HG03045 (cell line): ENCODE results near the gene LHFPL6.

Experiments used
- ATAC-seq: cut with Tn5 transposase; IDR thresholded peaks from one replicate; pipeline ENCODE4 v1.9.1; 2021; ENCODE audit warnings: mild to moderate bottlenecking, moderate library complexity; ENCODE audit not compliant: unreplicated experiment

Gene LHFPL6

DNA sequence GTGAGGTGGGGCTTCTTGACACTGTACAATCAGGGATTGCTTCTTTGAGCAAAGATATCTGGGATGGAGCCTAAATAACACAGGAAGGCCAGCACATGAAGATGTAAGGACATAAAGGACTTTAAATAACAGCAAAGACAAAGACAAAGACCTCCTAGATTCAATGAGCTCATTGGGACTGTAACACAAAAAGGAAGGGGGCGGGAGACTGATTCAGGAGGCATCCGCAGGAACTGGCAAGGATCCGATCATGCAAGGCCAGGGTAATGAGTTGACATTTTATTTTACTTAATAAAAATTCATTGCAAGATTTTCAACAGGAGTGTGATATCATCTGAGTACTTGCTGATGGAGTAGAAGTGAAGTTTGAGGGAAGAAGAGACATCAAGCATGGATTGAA is 121.5 kb downstream of the LHFPL6 start:
- no peak for ATAC-seq

DNA sequence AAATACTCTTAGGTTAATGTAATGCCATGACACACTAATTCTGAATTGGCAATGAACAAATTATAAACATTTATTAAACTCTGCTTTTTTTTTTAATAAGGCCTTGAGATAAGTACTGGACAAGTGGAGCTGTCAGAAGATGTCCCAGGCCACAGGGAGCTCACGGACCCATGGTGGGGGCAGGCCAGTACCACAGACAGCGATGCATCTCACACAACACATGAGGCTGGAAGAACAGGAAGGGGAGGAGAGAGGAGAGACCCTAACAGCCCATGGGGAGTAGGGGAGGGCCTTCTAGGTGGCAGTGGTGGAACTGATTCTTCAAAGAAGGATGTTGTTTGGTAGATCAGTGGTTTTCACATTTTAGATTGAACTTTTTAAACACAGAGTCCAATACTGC is 128.4 kb downstream of the LHFPL6 start:
- ATAC-seq = no peak

GRCh38 chr13:39469676-39470075 is 133.3 kb downstream of the LHFPL6 start:
- no peak for ATAC-seq

- no peak for ATAC-seq
Measured at GRCh38 chr13:39468306-39468705, 134.7 kb downstream of the LHFPL6 start.

DNA sequence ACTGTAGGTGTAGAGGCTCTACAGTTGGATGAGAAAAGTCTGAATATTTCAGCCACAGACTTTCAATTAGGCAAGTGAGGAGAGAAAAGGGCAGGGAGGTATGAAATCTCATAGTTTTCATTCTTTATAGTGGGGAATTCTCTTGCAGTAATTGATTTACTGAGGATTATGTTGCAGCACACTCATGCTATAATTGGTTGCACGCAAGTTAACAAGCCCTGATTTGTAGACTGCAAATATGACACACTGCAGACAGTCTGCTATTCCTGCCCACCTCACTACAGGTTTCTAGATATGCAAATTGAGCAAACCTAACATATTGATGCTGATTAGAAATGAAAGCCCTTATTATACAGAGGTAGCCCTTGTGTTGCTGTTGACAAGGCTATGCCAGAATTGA is 139.4 kb downstream of the LHFPL6 start:
- no peak for ATAC-seq

DNA sequence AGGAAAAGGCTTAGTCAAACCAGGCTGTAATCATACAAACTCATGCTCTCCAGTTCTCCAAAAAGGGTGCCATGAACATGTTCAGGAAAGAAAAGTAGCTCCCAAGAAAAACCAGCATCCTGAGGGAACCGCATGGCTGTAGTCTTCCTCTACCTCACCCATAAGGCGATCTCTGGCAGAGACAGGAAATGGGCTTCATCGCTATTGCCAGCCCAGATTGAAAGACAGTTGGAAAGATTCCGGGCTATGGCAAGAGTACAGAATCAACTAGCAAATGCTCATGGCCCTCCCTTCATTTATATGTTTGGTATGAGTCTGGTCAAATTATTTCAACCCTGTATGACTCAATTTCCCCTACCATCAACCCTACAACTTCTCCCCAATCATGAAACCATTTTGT is 140.1 kb downstream of the LHFPL6 start:
- ATAC-seq = no peak

- ATAC-seq = no peak
Measured at GRCh38 chr13:39462428-39462827, 140.6 kb downstream of the LHFPL6 start.

- no peak for ATAC-seq
Measured at GRCh38 chr13:39461685-39462266, 141.2 kb downstream of the LHFPL6 start.

DNA sequence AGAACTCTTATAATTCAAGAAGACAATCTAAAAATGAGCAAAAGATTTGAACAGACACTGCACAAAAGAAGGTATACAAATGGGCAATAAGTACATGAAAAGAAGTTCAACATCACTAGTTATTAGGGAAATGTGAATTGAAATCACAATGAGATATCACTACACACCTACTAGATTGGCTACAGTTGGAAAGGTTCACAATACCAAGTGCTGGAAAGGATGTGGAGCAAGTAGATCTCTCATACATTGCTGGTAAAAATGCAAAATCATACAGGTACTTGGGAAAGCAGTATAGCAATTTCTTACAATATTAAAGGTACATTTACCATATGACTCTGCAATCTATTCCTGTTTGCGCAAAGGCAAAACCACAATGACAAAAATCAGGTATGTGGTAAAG is 145.7 kb downstream of the LHFPL6 start:
- ATAC-seq = no peak

DNA sequence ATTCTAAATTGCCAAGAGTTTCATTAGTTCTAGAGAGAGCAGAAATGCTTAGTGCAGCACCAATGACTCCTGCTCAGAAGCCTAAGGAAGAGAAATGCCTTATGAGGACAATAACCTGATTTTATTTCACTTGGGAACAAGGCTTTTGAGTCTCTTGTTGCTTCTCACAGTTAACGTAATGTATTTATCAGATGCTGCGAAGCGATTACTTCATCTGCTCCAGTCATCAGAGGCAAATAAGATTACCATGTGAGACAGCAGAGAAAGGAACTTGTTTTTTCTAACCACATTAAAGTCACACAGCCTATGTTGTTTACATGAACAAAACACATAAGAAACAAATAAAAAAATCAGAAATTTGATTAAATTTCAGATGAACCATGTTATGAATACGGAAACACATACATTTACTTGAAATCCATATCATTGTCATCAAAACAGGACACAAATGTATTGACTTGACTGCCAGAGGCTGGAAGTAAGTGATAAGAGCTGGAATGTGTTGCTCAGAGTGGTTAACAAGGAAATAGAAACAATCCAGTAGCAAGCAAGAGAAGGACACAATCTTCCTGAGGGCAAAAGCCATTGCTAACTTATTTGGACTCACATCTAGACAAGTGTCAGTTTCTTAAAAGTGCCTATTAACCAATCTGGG is 147.3 kb downstream of the LHFPL6 start:
- ATAC-seq = no peak

- ATAC-seq = no peak
Measured at GRCh38 chr13:39452834-39453233, 150.2 kb downstream of the LHFPL6 start.

GRCh38 chr13:39452417-39452816 is 150.6 kb downstream of the LHFPL6 start:
- ATAC-seq = no peak

DNA sequence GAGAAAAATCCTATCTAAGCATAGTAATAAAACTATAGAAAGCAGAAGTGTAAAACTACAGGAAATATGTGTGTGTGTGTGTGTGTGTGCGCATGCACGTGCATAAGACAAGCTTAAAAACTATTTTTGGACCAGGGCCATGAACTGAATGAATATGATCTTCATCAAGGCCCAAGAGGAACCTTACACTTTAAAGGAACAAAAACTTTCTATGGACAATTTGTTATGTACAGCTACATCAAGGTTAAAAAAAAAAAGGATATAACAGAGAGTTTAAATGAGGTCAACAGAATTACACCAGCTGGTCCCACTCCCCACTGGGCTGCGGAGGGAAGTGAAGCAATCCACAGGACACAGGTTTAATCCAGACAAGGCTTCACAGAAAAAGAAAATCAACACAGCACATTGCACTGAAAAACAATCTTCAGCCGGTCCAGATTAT is 151.1 kb downstream of the LHFPL6 start:
- ATAC-seq = no peak

- ATAC-seq = no peak
Measured at GRCh38 chr13:39451301-39451700, 151.7 kb downstream of the LHFPL6 start.

DNA sequence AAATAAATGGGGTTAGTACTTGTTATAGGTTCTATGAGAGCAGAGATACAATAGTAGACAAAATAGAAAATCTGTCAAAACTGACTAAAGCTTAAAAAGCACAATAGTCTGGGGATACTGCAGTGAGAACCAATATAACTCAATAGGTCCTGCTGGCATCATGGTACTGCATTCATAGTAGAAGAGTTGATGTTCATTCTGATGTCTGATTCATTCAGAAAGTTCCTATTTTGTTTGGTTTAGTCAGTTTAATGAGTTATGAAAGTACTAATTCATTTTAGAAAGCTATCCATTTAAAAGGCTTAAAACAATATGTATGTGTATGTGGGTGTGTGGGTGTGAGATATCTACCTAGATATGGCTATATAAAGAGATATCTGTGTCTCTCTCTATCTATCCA is 152.8 kb downstream of the LHFPL6 start:
- no peak for ATAC-seq

DNA sequence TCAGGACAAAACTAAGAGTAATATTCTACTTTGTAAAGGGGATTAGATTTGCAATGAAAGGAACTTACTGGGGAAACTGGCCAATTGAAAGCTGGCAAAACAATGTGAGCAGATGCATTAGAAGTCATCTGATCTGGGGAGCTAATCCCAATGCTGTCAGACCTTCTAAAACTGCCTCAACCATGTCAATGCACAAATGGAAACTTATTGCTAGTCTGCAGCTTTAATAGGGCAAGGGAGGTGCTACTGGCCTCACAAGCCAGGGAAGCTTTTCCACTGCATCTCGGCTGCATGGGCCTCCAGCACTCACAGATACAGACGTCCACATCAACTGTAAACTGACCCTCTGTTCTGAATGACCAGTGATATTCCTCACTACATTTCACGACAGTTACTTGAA is 154.2 kb downstream of the LHFPL6 start:
- ATAC-seq = no peak

DNA sequence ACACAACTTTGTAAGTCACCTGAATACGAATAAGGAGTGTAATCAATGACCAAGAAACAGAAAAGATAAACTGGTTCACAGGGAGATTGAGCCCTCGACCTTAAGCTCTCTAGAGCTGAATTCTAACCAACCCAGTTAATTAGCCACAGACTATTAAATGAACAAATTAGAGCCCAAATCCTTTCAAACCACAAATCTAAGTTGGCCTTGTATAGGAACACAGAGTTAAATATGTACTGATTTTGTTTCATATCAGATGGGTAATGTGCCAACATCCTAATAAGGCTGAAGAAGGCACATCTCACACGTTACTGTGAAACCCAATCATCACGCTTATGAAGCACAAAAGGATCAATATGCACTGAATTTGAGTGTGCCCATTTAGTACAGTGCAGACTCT is 156.1 kb downstream of the LHFPL6 start:
- no peak for ATAC-seq

- no peak for ATAC-seq
Measured at GRCh38 chr13:39444866-39445265, 158.1 kb downstream of the LHFPL6 start.

GRCh38 chr13:39433651-39434050 is 169.3 kb downstream of the LHFPL6 start:
- no peak for ATAC-seq

DNA sequence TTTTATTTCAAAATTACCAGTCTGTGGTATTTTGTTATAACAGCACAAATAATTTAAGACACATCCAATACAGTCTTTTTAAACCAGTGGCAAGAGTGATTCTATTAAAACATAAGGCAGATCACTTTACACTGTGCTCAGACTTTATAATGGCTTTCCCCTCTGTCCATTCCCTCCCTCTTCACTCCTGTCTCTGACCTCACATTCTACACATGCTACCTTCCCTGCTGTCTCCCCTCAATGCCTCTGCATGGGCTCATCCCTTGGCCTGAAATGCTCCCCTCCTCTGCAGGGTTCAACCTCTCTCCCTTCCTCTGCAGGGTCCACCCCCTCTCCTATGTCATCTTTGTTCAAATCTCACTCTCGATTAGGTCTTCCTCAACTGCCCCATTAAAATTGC is 170.8 kb downstream of the LHFPL6 start:
- ATAC-seq = no peak

DNA sequence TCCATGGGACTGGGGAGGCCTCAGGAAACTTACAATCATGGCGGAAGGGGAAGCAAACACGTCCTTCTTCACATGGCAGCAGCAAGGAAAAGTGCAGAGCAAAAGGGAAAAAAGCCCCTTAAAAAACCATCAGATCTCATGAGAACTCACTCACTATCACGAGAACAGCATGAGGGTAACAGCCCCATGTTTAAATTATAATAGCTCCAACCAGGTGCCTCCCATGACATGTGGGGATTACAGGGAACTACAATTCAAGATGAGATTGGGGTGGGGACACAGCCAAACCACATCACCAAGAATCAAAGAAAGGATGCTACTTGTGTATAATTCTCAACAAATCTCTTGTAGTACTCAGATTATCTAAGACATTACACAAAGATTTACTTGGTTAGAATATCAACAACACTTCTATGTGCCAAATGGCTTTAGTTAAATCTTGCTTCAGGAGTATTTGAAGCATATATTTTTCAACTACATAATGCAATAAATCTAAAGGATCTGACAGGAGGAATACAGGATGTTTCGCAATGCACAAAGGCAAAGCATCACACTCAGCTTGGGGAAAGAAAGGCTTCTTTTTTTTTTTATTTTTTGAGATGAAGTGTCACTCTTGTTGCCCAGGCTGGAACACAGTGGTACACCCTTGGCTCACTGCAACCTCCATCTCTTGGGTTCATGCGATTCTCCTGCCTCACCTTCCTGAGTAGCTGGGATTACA is 180.0 kb downstream of the LHFPL6 start:
- no peak for ATAC-seq

DNA sequence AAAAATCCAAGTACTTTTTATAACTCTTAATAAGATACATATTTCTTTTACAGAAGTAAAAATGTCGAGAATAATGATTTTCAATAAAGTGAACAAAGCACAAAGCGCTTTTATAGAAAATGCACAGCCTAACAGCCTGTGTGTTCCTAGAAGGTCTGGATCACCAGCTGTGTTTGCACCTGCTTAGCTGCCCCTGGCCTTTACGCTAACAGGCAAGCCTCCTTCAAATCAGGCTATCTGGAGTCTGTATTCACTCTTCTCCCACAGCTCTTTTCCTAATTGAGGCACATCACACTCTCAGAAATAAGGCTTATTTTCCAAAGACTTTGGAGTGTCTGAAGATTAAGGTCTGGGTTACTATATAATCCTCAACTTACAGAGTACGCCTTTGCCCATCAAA is 183.1 kb downstream of the LHFPL6 start:
- ATAC-seq = no peak
